Retinal pigment epithelial cell (primary cell): ENCODE data around the gene CTNNBL1.
"Not testable (repeated sequence)": the region's sequence is repeated elsewhere in the genome, so short reads cannot be mapped to it uniquely, and the experiment has no call there.

Experiments used
- DNase-seq: peaks from one replicate; pipeline ENCODE4 v3.0.0-alpha.2; 2010; ENCODE audit warnings: low read depth
- H3K4me3 ChIP-seq: 2 replicates; pipeline ENCODE4 v1.5.1; 2011; ENCODE audit warnings: mild to moderate bottlenecking, low read length, control low read depth, moderate library complexity
- TF ChIP-seq, protein P1 (sequence below): conservative IDR thresholded peaks from 2 replicates; pipeline ENCODE4 v1.5.1; 2011; ENCODE audit warnings: low read depth, low read length, control low read depth, inconsistent platforms

CTNNBL1 gene

GRCh38 chr20:37711001-37711400, 17.2 kb downstream of the CTNNBL1 start:
- TF ChIP-seq, protein P1, sequence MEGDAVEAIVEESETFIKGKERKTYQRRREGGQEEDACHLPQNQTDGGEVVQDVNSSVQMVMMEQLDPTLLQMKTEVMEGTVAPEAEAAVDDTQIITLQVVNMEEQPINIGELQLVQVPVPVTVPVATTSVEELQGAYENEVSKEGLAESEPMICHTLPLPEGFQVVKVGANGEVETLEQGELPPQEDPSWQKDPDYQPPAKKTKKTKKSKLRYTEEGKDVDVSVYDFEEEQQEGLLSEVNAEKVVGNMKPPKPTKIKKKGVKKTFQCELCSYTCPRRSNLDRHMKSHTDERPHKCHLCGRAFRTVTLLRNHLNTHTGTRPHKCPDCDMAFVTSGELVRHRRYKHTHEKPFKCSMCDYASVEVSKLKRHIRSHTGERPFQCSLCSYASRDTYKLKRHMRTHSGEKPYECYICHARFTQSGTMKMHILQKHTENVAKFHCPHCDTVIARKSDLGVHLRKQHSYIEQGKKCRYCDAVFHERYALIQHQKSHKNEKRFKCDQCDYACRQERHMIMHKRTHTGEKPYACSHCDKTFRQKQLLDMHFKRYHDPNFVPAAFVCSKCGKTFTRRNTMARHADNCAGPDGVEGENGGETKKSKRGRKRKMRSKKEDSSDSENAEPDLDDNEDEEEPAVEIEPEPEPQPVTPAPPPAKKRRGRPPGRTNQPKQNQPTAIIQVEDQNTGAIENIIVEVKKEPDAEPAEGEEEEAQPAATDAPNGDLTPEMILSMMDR = no peak
- H3K4me3 ChIP-seq = no peak overlapping the region
- DNase-seq = no peak

DNA sequence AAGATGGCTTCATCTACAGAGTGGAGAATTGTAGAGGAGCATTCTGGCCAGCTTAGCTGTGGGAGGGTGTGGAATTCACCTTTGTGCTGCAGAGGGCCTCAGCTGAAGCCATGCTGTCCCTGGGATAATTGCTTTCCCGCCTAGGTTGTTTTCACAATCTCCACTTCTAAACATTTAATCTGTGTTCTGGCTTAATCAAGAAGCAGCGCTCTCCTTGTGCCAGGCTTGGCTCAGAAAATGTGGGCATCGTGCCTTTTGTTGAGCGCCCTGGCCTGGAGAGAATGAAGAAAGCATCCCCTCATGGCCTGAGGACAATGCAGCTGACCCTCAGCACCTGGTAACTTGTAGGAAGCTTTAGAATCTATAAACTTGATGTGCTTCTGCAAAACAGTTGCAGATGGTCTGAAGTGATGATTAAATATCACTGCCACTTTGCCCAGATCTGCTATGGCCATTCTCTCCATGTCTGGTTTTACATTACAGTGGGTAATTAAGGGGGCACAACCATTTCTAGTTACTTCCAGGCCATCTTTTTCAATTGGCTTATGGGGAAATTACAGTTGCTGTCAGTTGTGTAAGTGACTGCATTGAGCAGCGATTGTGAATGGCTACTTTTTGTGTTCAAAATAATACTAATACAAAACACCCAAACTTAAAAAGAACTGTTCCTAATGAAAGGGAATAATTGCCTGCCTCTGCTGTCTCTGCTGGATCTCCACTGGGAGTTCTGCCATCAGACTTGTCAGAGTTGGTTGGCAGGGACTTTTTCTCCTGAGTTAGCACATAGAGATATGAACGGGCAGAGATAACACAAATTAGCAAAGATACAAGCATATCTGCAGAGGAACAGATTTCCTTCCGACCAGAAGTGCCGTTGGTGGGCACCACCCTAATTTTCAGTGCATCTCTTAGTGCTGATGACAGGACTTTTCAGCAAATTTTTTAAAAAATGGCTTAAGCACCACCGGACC, 18.4 kb downstream of the CTNNBL1 start:
- TF ChIP-seq, protein P1 = no peak
- no peak for DNase-seq
- no peak overlapping the region for H3K4me3 ChIP-seq

DNA sequence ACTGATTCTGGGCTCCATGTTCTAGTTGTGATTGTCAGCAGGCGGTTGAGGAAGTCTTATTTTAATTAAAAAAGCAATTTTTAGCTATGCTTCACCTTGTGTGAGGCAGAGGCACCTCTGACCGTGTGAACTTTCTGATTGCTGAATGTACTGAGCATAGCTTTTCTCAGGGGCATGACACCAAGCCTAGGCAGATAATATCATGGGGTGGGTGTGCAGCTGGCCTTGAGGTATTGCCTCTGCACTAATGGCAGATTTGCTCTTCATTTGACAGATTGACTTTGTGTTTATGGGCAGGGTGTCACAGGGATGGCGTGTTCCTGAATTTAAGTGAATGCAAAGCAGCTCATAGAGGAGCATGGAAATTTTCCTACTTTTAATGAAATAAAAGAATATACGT, 19.6 kb downstream of the CTNNBL1 start:
- TF ChIP-seq, protein P1 = no peak
- H3K4me3 ChIP-seq = no peak overlapping the region
- no peak for DNase-seq

DNA sequence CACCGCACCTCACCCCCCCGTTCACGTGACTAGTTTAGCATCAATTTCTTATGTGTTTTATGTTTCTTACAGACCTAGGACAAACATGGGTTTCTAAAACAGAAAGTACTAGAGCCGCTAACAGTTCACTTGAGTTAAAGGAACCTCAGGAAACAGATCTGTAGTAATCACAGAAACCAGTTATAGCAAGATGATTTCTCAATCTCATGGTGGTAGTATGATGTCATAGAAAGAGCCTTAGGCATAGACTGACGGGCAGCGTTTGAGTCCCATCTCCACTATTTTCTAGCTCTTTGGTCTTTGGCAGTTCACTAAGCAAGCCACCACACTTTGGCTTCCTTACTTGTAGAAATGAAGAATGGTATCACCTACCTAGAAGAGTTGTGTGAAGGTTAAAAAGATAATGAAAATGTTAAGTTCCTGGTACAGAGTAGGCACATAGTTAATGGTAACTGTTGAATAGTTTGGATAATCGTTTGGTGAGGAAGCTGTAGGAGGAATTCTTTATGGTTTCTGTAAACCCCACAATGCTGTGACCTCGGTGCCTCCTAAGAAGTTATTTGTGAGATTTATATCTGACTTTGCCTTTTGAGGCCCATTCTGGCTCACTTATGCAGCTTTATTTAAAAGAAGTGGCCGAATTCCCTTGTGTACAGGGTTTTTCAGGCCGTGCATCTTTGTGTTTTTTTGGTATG, 21.3 kb downstream of the CTNNBL1 start:
- DNase-seq = no peak
- TF ChIP-seq, protein P1 = no peak
- H3K4me3 ChIP-seq = no peak overlapping the region

GRCh38 chr20:37721751-37722150, 27.9 kb downstream of the CTNNBL1 start:
- H3K4me3 ChIP-seq = no peak overlapping the region
- DNase-seq = no peak

DNA sequence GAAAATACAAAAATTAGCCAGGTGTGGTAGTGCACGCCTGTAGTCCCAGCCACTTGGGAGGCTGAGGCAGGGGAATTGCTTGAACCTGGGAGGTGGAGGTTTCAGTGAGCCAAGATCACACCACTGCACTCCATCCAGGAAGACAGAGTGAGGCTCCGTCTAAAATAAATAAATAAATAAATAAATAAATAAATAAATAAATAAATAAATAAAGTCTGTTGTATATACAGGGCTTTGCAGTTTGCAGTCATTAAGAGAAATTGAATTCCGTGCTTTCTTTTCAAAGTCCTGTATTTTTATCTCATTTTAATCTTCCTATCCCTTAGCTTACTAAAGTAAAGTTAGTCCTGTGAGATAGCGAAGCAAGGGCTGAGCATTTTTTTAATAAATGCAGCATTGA, 28.5 kb downstream of the CTNNBL1 start:
- DNase-seq, H3K4me3 ChIP-seq: not testable (repeated sequence)

More at GRCh38 chr20:37721751-37722150, 27.9 kb downstream of the CTNNBL1 start:
- TF ChIP-seq, protein P1 = no peak

DNA sequence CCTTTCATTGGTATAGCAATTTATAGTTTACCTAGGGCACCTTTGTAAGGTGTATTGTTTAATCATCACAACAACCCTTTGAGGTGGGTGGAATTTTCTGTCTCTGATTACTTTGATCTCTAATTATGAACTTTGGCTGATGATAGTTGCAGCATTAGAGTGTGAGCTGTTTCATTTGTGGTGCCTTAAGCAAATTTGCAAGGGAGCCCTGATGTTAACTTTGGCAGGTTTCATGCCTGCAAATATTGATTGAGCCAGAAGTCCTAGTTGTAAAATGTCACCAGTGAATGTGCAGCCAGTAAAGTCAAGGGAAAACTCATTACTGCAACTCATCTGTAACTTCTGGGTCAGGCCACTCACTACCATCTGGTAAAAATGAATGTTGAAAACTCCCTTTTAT, 29.8 kb downstream of the CTNNBL1 start:
- no peak for DNase-seq
- no peak overlapping the region for H3K4me3 ChIP-seq
- TF ChIP-seq, protein P1 = no peak
